Thyroid gland (tissue), 4 donors: Measurements from ENCODE around the gene ATP6V1G3. TPM values are rescaled to one million over a fixed set of nuclear protein-coding genes. Genes with fewer than 3 reads are reported as not detected.
"Not testable (repeated sequence)": the region's sequence is repeated elsewhere in the genome, so short reads cannot be mapped to it uniquely, and the experiment has no call there.

Experiments used
- DNase-seq, 2 donors: peaks; one replicate each; pipeline ENCODE4 v3.0.0-alpha.2; 2019
- H3K27ac ChIP-seq, 3 donors: fragments of 200-600 bp; sonication (generic); 1 replicate in 2 of 3; 2 replicates in 1 of 3; pipeline ENCODE4 v1.5.1; 2016 to 2019; ENCODE audit warnings: mild to moderate bottlenecking in 1 of 3, moderate library complexity in 1 of 3
- H3K27me3 ChIP-seq: fragments of 200-600 bp; sonication (generic); one replicate; pipeline ENCODE4 v1.5.1; 2019
- H3K36me3 ChIP-seq, 2 donors: fragments of 200-600 bp; sonication (generic); one replicate each; pipeline ENCODE4 v1.5.1; 2016 to 2019
- H3K4me1 ChIP-seq, 2 donors: fragments of 200-600 bp; sonication (generic); one replicate each; pipeline ENCODE4 v1.5.1; 2017 to 2019
- H3K4me3 ChIP-seq, 3 donors: fragments of 200-600 bp; sonication (generic); replicated peaks in 1 of 3; 1 replicate in 2 of 3; 2 replicates in 1 of 3; pipeline ENCODE4 v1.5.1; 2016; ENCODE audit warnings: mild to moderate bottlenecking in 1 of 3
- H3K9me3 ChIP-seq: fragments of 200-600 bp; sonication (generic); one replicate; pipeline ENCODE4 v1.5.1; 2017
- POLR2A ChIP-seq, 2 donors: fragments of 450-650 bp; IDR thresholded peaks; one replicate each; pipeline ENCODE4 v1.6.1; 2017; ENCODE audit warnings: antibody characterized with exemption in 2 of 2, mild to moderate bottlenecking in 2 of 2, moderate library complexity in 1 of 2
- WGBS, 2 donors: methylation state at CpG; one replicate each; pipeline ENCODE4 v1.1.5; 2017; 5-methylcytosine and 5-hydroxymethylcytosine counted together
- intact Hi-C: fragments of 100-400 bp; cut with DNase I; formaldehyde crosslinking; loops from one replicate; pipeline ENCODE4 v1.15.1; 2023
- total RNA-seq, 4 donors: library from RNA; depleted of rRNA; stranded (reverse); fragments of >200 nt; gene quantifications; one replicate each; pipeline ENCODE4 v1.2.3, GENCODE V29; 2016
- TF ChIP-seq, protein P1 (sequence below), 6 experiments: fragments of 200-600 bp in 3 of 6; fragments of 450-650 bp in 3 of 6; sonication (generic) in 3 of 6; IDR thresholded peaks; one replicate each; pipeline ENCODE4 v1.5.1; 2016 to 2019; ENCODE audit warnings: antibody characterized with exemption in 6 of 6, mild to moderate bottlenecking in 2 of 6, inconsistent platforms in 1 of 6, moderate library complexity in 1 of 6

Gene ATP6V1G3
- total RNA-seq, 4 donors from 2014 or later = not detected

DNA sequence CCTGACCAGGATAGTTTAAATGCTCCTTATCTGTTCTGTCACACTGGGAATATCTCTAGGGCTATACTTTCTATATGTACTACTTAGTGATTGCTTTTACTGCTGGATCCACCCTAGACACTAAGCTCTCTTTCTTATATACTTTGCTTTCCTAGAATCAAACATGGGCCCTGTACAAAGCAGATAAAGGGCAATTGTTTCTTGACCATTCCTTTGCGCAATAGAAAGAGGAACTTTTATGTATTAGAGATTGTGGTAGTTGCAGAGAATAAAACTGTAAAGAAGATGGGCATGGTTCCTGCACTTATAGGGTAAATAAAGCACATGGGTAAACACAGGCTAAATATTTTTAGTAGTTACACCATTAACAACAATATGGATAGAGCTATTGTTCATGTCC lies 58.8 kb downstream of the ATP6V1G3 start:
- H3K27me3 ChIP-seq = no peaks in the 10 kb centered on the region
- WGBS, 2 donors = 90 to 96% methylated on average over 1 of the region's 1 CpG
- H3K4me3 ChIP-seq = no peak overlapping the region
- H3K36me3 ChIP-seq = no peaks in the 10 kb centered on the region
- intact Hi-C loops = no loop called here
- H3K9me3 ChIP-seq = no peaks in the 10 kb centered on the region
- H3K27ac ChIP-seq = no peak overlapping the region
- no peak for DNase-seq
- H3K4me1 ChIP-seq = no peaks in the 10 kb centered on the region
- TF ChIP-seq POLR2A (IDR thresholded peaks at IDR 0.05) = no peak
- TF ChIP-seq, protein P1, sequence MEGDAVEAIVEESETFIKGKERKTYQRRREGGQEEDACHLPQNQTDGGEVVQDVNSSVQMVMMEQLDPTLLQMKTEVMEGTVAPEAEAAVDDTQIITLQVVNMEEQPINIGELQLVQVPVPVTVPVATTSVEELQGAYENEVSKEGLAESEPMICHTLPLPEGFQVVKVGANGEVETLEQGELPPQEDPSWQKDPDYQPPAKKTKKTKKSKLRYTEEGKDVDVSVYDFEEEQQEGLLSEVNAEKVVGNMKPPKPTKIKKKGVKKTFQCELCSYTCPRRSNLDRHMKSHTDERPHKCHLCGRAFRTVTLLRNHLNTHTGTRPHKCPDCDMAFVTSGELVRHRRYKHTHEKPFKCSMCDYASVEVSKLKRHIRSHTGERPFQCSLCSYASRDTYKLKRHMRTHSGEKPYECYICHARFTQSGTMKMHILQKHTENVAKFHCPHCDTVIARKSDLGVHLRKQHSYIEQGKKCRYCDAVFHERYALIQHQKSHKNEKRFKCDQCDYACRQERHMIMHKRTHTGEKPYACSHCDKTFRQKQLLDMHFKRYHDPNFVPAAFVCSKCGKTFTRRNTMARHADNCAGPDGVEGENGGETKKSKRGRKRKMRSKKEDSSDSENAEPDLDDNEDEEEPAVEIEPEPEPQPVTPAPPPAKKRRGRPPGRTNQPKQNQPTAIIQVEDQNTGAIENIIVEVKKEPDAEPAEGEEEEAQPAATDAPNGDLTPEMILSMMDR (IDR thresholded peaks at IDR 0.05) = no peak

DNA sequence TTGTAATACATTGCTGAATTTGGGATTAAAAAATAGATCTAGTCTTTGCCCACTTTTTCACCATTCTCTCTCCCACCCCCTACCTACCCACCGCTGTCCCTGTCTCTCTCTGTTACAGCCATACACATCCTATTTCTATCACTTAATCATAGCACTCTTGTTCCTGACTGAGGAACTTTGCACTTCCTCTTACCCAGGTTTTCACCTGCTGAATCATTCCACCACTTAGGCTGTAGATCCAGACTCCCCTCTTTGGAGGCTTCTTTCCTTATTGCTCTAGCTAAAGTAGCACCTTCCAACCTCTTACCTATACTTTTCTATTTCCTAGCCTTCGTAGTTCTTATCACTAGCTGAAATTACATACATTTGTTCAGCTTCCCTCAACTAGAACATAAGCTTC lies 59.6 kb downstream of the ATP6V1G3 start:
- no peaks in the 10 kb centered on the region for H3K36me3 ChIP-seq
- H3K4me1 ChIP-seq = no peaks in the 10 kb centered on the region
- 80 to 91% methylated on average over 2 of the region's 2 CpGs for WGBS, 2 donors
- intact Hi-C loops = no loop called here
- no peak for TF ChIP-seq POLR2A (IDR thresholded peaks at IDR 0.05)
- no peaks in the 10 kb centered on the region for H3K27me3 ChIP-seq
- H3K4me3 ChIP-seq = no peak overlapping the region
- no peaks in the 10 kb centered on the region for H3K9me3 ChIP-seq
- no peak overlapping the region for H3K27ac ChIP-seq
- DNase-seq = no peak

DNA sequence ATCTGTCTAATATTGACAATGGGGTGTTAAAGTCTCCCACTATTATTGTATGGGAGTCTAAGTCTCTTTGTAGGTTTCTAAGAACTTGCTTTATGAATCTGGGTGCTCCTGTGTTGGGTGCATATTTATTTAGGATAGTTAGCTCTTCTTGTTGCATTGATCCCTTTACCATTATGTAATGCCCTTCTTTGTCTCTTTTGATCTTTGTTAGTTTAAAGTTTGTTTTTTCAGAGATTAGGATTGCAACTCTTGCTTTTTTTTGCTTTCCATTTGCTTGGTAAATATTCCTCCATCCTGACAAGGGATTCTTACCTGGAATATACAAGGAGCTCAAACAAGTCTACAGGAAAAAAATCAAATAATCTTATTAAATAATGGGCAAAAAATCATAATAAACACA lies 63.1 kb downstream of the ATP6V1G3 start:
- H3K36me3 ChIP-seq, H3K27ac ChIP-seq, H3K9me3 ChIP-seq, H3K27me3 ChIP-seq, DNase-seq, H3K4me1 ChIP-seq, intact Hi-C loops, H3K4me3 ChIP-seq: not testable (repeated sequence)

Other genes starting within 250 kb of the ATP6V1G3 start
- gene PTPRC, start 98.4 kb upstream of the ATP6V1G3 start, total RNA-seq = 10 to 100 TPM; 11.5 to 23.8 (median 16.9) TPM